ENCODE results near the gene PSG1.
"Not testable (repeated sequence)": the region's sequence is repeated elsewhere in the genome, so short reads cannot be mapped to it uniquely, and the experiment has no call there.

PSG1 gene

DNA sequence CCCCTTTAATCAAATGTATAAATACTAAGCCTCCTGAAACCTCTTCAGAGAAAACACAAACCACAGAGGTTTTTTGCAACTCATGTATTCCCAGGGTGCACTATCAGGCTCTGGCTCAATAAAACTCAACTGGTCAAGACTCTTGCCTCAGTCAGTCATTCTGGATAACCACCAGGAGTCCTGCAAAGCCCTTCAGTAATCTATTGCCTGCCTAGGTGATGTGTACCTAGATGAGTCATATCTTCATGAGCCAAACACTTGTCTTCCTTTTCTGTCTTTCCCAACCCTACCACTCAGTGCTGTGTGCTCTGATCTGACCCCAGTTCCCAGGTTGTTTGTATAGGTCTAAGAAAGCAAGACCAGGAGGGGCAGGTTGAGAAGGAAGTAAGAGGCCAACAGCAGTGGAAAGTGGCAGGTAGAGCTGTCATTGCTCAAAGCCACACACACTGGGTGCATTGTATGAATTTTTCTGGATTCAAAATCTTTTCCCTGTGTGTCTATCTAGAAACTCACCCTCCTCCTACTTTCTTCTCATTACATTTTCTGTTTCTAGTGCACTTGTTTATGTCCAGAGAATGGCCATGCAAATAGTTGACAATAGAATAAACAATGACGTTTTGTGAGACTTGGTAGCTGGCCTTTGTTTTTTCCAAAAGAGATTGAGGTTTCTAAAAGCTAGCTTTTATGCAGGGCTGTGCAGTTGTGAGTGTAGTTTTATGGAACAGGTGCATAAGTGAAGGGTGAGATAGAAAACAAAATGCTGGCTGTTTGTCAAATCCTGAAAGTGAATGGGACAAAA is 48.1 kb downstream of the PSG1 start:
- Histone ChIP-seq H3K4me3 (ENCODE audit: control insufficient read depth in 1 of 7, extremely low read depth in 1 of 7, insufficient read depth in 4 of 7, low read depth in 2 of 7, low read length in 6 of 7) (no peak overlapping the region), H3K4me1 (ENCODE audit: control extremely low read depth in 1 of 4, control insufficient read depth in 4 of 4, insufficient read depth in 4 of 4, low read length in 3 of 4) (no peaks in the 10 kb centered on the region), H3K27ac (ENCODE audit: insufficient read depth in 1 of 2, low read depth in 1 of 2, low read length in 2 of 2, poor library complexity in 1 of 2, severe bottlenecking in 2 of 2) (no peak overlapping the region), H3K36me3 (ENCODE audit: control insufficient read depth in 4 of 4, insufficient read depth in 4 of 4, low read length in 3 of 4) (no peaks in the 10 kb centered on the region), H3K9me3 (ENCODE audit: control extremely low read depth in 1 of 5, control insufficient read depth in 4 of 5, insufficient read depth in 2 of 5, low read depth in 1 of 5, low read length in 4 of 5) (no peaks in the 10 kb centered on the region), H3K27me3 (replicated peaks in 2 of 5; ENCODE audit: control insufficient read depth in 4 of 5, insufficient read depth in 5 of 5, low read length in 4 of 5) (no peaks in the 10 kb centered on the region)
- CTCF ChIA-PET, result no interaction called here
- POLR2A ChIA-PET, result no interaction called here
- WGBS (ENCODE audit: insufficient coverage), result 93% methylated on average over 1 of the region's 1 CpG
- DNase-seq, result no peak

DNA sequence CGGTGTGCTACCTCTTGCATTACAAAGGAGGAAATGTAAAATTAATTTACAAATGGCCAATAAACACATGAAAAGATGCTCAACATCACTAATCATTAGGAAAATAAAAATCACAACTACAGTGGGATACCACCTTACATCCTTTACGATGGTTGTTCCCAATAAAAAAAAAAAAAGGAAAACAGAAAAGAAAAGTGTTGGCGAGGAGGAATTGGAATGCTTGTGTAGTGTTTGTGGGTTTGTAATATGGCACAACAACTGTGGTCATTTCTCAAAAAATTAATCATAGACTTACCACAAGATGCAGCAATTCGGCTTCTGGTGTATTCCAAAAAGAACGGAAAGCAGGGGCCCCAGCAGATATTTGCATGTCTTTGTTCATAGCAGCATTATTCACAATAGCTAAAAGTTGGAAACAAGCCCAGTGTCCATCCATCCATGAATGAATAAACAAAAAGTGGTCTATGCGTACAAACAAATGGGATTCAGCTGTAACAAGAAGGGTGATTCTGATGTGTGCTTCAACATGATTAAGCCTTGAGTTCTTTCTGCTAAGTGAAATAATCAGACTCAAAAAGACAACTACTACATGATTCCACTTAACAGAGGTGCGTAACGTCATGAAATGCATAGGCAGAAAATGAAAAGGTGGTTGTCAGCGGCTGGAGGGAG is 58.1 kb downstream of the PSG1 start:
- H3K27me3 ChIP-seq (replicated peaks in 2 of 5; ENCODE audit: control insufficient read depth in 4 of 5, insufficient read depth in 5 of 5, low read length in 4 of 5); H3K36me3 ChIP-seq (ENCODE audit: control insufficient read depth in 4 of 4, insufficient read depth in 4 of 4, low read length in 3 of 4); H3K27ac ChIP-seq (ENCODE audit: insufficient read depth in 1 of 2, low read depth in 1 of 2, low read length in 2 of 2, poor library complexity in 1 of 2, severe bottlenecking in 2 of 2); CTCF ChIA-PET; DNase-seq; H3K4me3 ChIP-seq (ENCODE audit: control insufficient read depth in 1 of 7, extremely low read depth in 1 of 7, insufficient read depth in 4 of 7, low read depth in 2 of 7, low read length in 6 of 7); POLR2A ChIA-PET; H3K4me1 ChIP-seq (ENCODE audit: control extremely low read depth in 1 of 4, control insufficient read depth in 4 of 4, insufficient read depth in 4 of 4, low read length in 3 of 4); H3K9me3 ChIP-seq (ENCODE audit: control extremely low read depth in 1 of 5, control insufficient read depth in 4 of 5, insufficient read depth in 2 of 5, low read depth in 1 of 5, low read length in 4 of 5): not testable (repeated sequence)
- WGBS (ENCODE audit: insufficient coverage), result no CpG with 5 or more reads among the region's 9 CpGs

DNA sequence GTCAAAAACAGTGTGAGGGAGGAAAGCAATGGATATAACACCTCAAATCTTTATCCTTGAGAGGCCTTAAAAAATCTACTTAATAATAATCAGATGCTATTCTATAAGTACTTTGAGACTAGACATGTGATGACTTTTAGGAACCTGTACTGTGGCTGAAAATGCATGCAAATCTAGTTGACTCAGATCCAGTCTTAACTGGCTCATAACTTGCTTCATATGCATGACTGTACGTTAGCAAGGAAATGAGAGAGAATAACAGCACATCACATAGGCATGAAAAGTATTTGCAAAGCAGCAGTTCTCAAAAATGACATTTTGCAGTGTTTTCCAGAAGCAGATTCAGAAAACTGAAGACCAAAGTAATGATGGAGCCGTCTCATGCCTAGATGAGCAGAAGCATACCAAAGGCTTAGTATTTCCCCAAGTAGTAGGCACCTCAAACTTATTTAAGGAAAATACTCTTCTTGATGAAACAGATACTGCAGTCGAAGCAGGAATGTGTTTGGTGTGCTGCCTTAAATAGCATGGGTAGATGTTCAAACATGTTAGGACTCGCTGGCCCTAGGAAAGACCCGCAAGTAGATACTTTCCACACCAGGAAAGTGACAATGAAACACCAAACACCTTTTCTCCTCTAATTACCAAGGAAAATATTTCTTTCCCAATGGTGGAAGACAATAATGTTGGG is 59.4 kb downstream of the PSG1 start:
- H3K27me3 ChIP-seq (replicated peaks in 2 of 5; ENCODE audit: control insufficient read depth in 4 of 5, insufficient read depth in 5 of 5, low read length in 4 of 5); H3K27ac ChIP-seq (ENCODE audit: insufficient read depth in 1 of 2, low read depth in 1 of 2, low read length in 2 of 2, poor library complexity in 1 of 2, severe bottlenecking in 2 of 2); H3K36me3 ChIP-seq (ENCODE audit: control insufficient read depth in 4 of 4, insufficient read depth in 4 of 4, low read length in 3 of 4); CTCF ChIA-PET; DNase-seq; H3K9me3 ChIP-seq (ENCODE audit: control extremely low read depth in 1 of 5, control insufficient read depth in 4 of 5, insufficient read depth in 2 of 5, low read depth in 1 of 5, low read length in 4 of 5); POLR2A ChIA-PET; H3K4me1 ChIP-seq (ENCODE audit: control extremely low read depth in 1 of 4, control insufficient read depth in 4 of 4, insufficient read depth in 4 of 4, low read length in 3 of 4); H3K4me3 ChIP-seq (ENCODE audit: control insufficient read depth in 1 of 7, extremely low read depth in 1 of 7, insufficient read depth in 4 of 7, low read depth in 2 of 7, low read length in 6 of 7): not testable (repeated sequence)
- WGBS (ENCODE audit: insufficient coverage), result 100% methylated on average over 1 of the region's 5 CpGs

DNA sequence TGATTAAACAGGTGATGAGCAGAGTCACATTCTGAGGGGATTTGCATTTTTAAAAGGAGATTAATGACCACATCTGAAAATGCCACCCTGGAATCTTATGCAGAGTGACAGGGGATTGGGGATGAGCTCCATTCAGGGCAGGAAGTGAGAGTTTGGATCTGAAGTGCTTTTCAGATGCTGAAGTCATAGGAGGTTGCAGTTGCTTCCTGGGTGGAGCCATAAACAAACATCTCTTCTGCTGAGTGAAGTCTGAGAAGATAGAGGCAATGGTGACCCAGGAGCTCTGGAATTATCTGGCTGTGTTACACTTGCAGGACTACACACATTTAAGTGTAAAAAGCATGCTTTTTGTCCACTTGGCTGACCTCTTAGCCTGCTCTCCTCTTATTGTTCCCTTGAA is 62.6 kb downstream of the PSG1 start:
- CTCF ChIA-PET, result no interaction called here
- Histone ChIP-seq H3K27me3 (replicated peaks in 2 of 5; ENCODE audit: control insufficient read depth in 4 of 5, insufficient read depth in 5 of 5, low read length in 4 of 5) (no peaks in the 10 kb centered on the region), H3K27ac (ENCODE audit: insufficient read depth in 1 of 2, low read depth in 1 of 2, low read length in 2 of 2, poor library complexity in 1 of 2, severe bottlenecking in 2 of 2) (no peak overlapping the region), H3K9me3 (ENCODE audit: control extremely low read depth in 1 of 5, control insufficient read depth in 4 of 5, insufficient read depth in 2 of 5, low read depth in 1 of 5, low read length in 4 of 5) (no peaks in the 10 kb centered on the region), H3K4me3 (ENCODE audit: control insufficient read depth in 1 of 7, extremely low read depth in 1 of 7, insufficient read depth in 4 of 7, low read depth in 2 of 7, low read length in 6 of 7) (no peak overlapping the region), H3K36me3 (ENCODE audit: control insufficient read depth in 4 of 4, insufficient read depth in 4 of 4, low read length in 3 of 4) (no peaks in the 10 kb centered on the region), H3K4me1 (ENCODE audit: control extremely low read depth in 1 of 4, control insufficient read depth in 4 of 4, insufficient read depth in 4 of 4, low read length in 3 of 4) (no peaks in the 10 kb centered on the region)
- DNase-seq, result no peak
- POLR2A ChIA-PET, result no interaction called here

Data from common myeloid progenitor, CD34-positive (primary cell).